Endothelial cell of umbilical vein (primary cell): ENCODE measurements around the gene TXNIP. TPM values are rescaled to one million over a fixed set of nuclear protein-coding genes. Genes with fewer than 3 reads are reported as not detected.

ENCODE experiments used
- BruUV-seq: library from RNA; stranded (reverse); fragments of 400-500 nt; replicated peaks from 2 replicates; lab custom pipeline; 2021; lab: Mats Ljungman, UMichigan
- CTCF ChIA-PET: fragments of 300-600, 350-600 bp; sonication (Branson Sonifier 250); formaldehyde crosslinking; loops from one replicate; lab custom pipeline; 2021; ENCODE audit warnings: antibody characterized with exemption, inconsistent platforms; lab: Charles Lee
- POLR2A ChIA-PET: fragments of 300-600, 350-600 bp; sonication (Branson Sonifier 250); formaldehyde crosslinking; loops from one replicate; lab custom pipeline; 2021; ENCODE audit warnings: antibody characterized with exemption, inconsistent platforms; lab: Charles Lee
- DNase-seq: peaks from one replicate; pipeline ENCODE4 v3.0.0-alpha.2; 2011; ENCODE audit warnings: low read depth, low spot score
- FAIRE-seq: peaks from 2 replicates; lab custom pipeline; 2011; peaks lifted over from hg19 to GRCh38; lab: Jason Lieb, UNC
- H2AFZ ChIP-seq: 2 replicates; pipeline ENCODE4 v1.6.0; 2012; ENCODE audit warnings: low read depth, low read length, control low read depth, inconsistent platforms
- H3K27ac ChIP-seq: 2 replicates; pipeline ENCODE4 v1.5.1; 2011; ENCODE audit warnings: low read depth, mild to moderate bottlenecking, control low read depth, low read length, moderate library complexity; ENCODE audit not compliant: insufficient read depth
- H3K27me3 ChIP-seq, 2 experiments: 2 replicates each; pipeline versions ENCODE4 v1.6.0 to v1.6.1; 2011; ENCODE audit warnings: low read length in 2 of 2, mixed read lengths in 1 of 2; ENCODE audit not compliant: control insufficient read depth in 2 of 2, insufficient read depth in 2 of 2
- H3K36me3 ChIP-seq, 2 experiments: 2 replicates in 1 of 2; 3 replicates in 1 of 2; pipeline ENCODE4 v1.5.1; 2011; ENCODE audit warnings: low read length in 2 of 2, mild to moderate bottlenecking in 1 of 2, moderate library complexity in 1 of 2; ENCODE audit not compliant: control insufficient read depth in 2 of 2, insufficient read depth in 2 of 2; ENCODE audit errors: extremely low read depth in 1 of 2
- H3K4me1 ChIP-seq: 3 replicates; pipeline ENCODE4 v1.5.1; 2011; ENCODE audit warnings: mild to moderate bottlenecking, low read length; ENCODE audit not compliant: control insufficient read depth, insufficient read depth; ENCODE audit errors: extremely low read depth
- H3K4me2 ChIP-seq: 2 replicates; pipeline ENCODE4 v1.6.1; 2011; ENCODE audit warnings: low read length, control low read depth, mixed read lengths; ENCODE audit not compliant: insufficient read depth
- H3K4me3 ChIP-seq, 3 experiments: fragments of 200-600 bp in 1 of 3; sonication (generic), shearing (Covaris generic) in 1 of 3; replicated peaks in 1 of 3; 2 replicates each; pipeline ENCODE4 v1.5.1; 2011 to 2016; ENCODE audit warnings: control low read depth in 3 of 3, low read length in 3 of 3, mild to moderate bottlenecking in 2 of 3, inconsistent platforms in 1 of 3, low read depth in 1 of 3, moderate library complexity in 1 of 3; ENCODE audit not compliant: insufficient read depth in 1 of 3
- H3K79me2 ChIP-seq: 2 replicates; pipeline ENCODE4 v1.6.0; 2012; ENCODE audit warnings: low read length, inconsistent platforms; ENCODE audit not compliant: control insufficient read depth, insufficient read depth
- H3K9ac ChIP-seq: replicated peaks from 2 replicates; pipeline ENCODE3; 2011; ENCODE audit warnings: low read length, control low read depth; ENCODE audit not compliant: insufficient read depth; ENCODE audit errors: extremely low read depth
- H3K9me1 ChIP-seq: replicated peaks from 3 replicates; pipeline ENCODE4 v1.6.0; 2011; ENCODE audit warnings: mild to moderate bottlenecking, low read length; ENCODE audit not compliant: control insufficient read depth, insufficient read depth; ENCODE audit errors: extremely low read depth
- H3K9me3 ChIP-seq: replicated peaks from 2 replicates; pipeline ENCODE4 v1.5.1; 2012; ENCODE audit warnings: low read length, inconsistent platforms; ENCODE audit not compliant: control insufficient read depth, insufficient read depth
- H4K20me1 ChIP-seq: replicated peaks from 2 replicates; pipeline ENCODE3; 2011; ENCODE audit warnings: mild to moderate bottlenecking, low read length; ENCODE audit not compliant: control insufficient read depth, insufficient read depth; ENCODE audit errors: extremely low read depth
- CTCF ChIP-seq, 2 donors: IDR thresholded peaks; 1 replicate in 1 of 2; 2 replicates in 1 of 2; pipeline ENCODE4 v1.5.1; 2011; ENCODE audit warnings: low read length in 2 of 2, mild to moderate bottlenecking in 2 of 2, moderate library complexity in 2 of 2, control low read depth in 1 of 2, inconsistent platforms in 1 of 2, low read depth in 1 of 2; ENCODE audit not compliant: insufficient read depth in 1 of 2; ENCODE audit errors: extremely low read depth in 1 of 2
- EZH2 ChIP-seq: IDR thresholded peaks from 2 replicates; pipeline ENCODE4 v1.6.1; 2012; ENCODE audit warnings: borderline replicate concordance, low read depth, mild to moderate bottlenecking, moderate library complexity, low read length, inconsistent platforms; ENCODE audit not compliant: severe bottlenecking
- FOS ChIP-seq: IDR thresholded peaks from 2 replicates; pipeline ENCODE4 v1.6.1; 2011; ENCODE audit warnings: mild to moderate bottlenecking, low read length, moderate library complexity, borderline replicate concordance; ENCODE audit not compliant: insufficient read depth
- GATA2 ChIP-seq: IDR thresholded peaks from 2 replicates; pipeline ENCODE4 v1.7.0; 2011; ENCODE audit warnings: low read depth, mild to moderate bottlenecking, moderate library complexity, mixed read lengths, low read length; ENCODE audit not compliant: insufficient read length, insufficient read depth
- JUN ChIP-seq: IDR thresholded peaks from 2 replicates; pipeline ENCODE4 v1.6.1; 2011; ENCODE audit warnings: borderline replicate concordance, low read depth; ENCODE audit not compliant: insufficient read length, insufficient read depth
- MAX ChIP-seq: IDR thresholded peaks from 2 replicates; pipeline ENCODE4 v1.6.1; 2011; ENCODE audit not compliant: insufficient read depth, insufficient read length
- MYC ChIP-seq: IDR thresholded peaks from one replicate; pipeline ENCODE4 v1.6.1; 2011; ENCODE audit warnings: mild to moderate bottlenecking, low read depth, low read length
- POLR2A ChIP-seq: IDR thresholded peaks from 2 replicates; pipeline ENCODE4 v1.6.1; 2012; ENCODE audit warnings: low read depth, mild to moderate bottlenecking, control low read depth, low read length
- POLR2AphosphoS5 ChIP-seq: IDR thresholded peaks from 2 replicates; pipeline ENCODE4 v1.6.1; 2012; ENCODE audit warnings: low read depth, mild to moderate bottlenecking, control low read depth, low read length, moderate library complexity; ENCODE audit not compliant: insufficient read depth
- dilution Hi-C: fragments of 300-500 bp; cut with MboI; formaldehyde crosslinking; loops from one replicate; pipeline ENCODE4 v1.15.0; 2019; ENCODE audit warnings: low sequenced_read_pairs; ENCODE audit not compliant: extremely low pct_ligation_motif_present
- intact Hi-C: fragments of 100-400 bp; cut with micrococcal nuclease; formaldehyde crosslinking; loops from one replicate; pipeline ENCODE4 v1.10.0; 2022
- polyA plus RNA-seq, 4 experiments: library from polyadenylated mRNA; depleted of rRNA in 3 of 4; stranded (reverse) in 3 of 4; unstranded in 1 of 4; fragments of >200 nt; gene quantifications; 2 replicates each; pipeline versions ENCODE4 v1.2.1 to v1.2.3, GENCODE V29; 2011 to 2012; ENCODE audit warnings: missing spikeins in 1 of 4
- total RNA-seq: library from RNA; stranded (reverse); gene quantifications from 2 replicates; pipeline ENCODE4 v1.2.3, GENCODE V29; 2021

The TXNIP gene
- total and polyA plus RNA-seq, 2 donors (not counting 3 experiments of a cell fraction or from before 2014, with no cell fraction given): 9.1 to 21.8 TPM

GRCh38 chr1:146019231-146020057 lies 23.1 kb upstream of the TXNIP start:
- no peak overlapping the region for H3K4me2 ChIP-seq
- H3K9me3 ChIP-seq: no peaks in the 10 kb centered on the region
- no peak overlapping the region for H3K4me3 ChIP-seq
- no peaks in the 10 kb centered on the region for H3K36me3 ChIP-seq
- TF ChIP-seq MAX: no peak
- no peak for TF ChIP-seq JUN
- no peak for TF ChIP-seq GATA2
- TF ChIP-seq EZH2: peak; percentile 70
- no peak for TF ChIP-seq POLR2AphosphoS5
- no peak for TF ChIP-seq CTCF (IDR thresholded peaks at IDR 0.05; ENCODE audit: extremely low read depth in 1 of 2, insufficient read depth in 1 of 2, low read depth in 1 of 2, low read length in 2 of 2)
- no peak for TF ChIP-seq FOS
- no peak for TF ChIP-seq MYC
- no peak for TF ChIP-seq POLR2A
- H4K20me1 ChIP-seq: no peaks in the 10 kb centered on the region
- FAIRE-seq (no peak), DNase-seq (no peak)
- H3K27ac ChIP-seq: no peak overlapping the region
- POLR2A ChIA-PET: no interaction called here
- no peaks in the 10 kb centered on the region for H3K9me1 ChIP-seq
- peaks cover 44 to 55% of the 10 kb centered on the region in 2 experiments for H3K27me3 ChIP-seq
- dilution Hi-C loops (no loop called here), intact Hi-C loops (no loop called here)
- H3K79me2 ChIP-seq: no peaks in the 10 kb centered on the region
- CTCF ChIA-PET: interaction anchor here (4.1 to 4.7 kb wide), 2 partner anchors 12 kb away, joined by 18 to 24 read pairs; no protein-coding TSS in a partner anchor
- BruUV-seq: no TSS peak
- no peaks in the 10 kb centered on the region for H3K4me1 ChIP-seq
- H2AFZ ChIP-seq: peak overlapping the region; percentile 9
- no peak overlapping the region for H3K9ac ChIP-seq
